Neural progenitor cell (in vitro differentiated cells): ENCODE measurements around the gene TIAM1. TPM values are rescaled to one million over a fixed set of nuclear protein-coding genes. Genes with fewer than 3 reads are reported as not detected.

Experiments
- DNase-seq: peaks from one replicate; pipeline ENCODE4 v3.0.0-alpha.2; 2016; ENCODE audit warnings: low spot score
- H2AFZ ChIP-seq: fragments of 200-600 bp; sonication (generic); replicated peaks from 2 replicates; pipeline ENCODE4 v1.6.1; 2016; ENCODE audit warnings: antibody characterized with exemption
- H3F3A ChIP-seq: fragments of 200-600 bp; sonication (generic); 2 replicates; pipeline ENCODE4 v1.6.1; 2016; ENCODE audit warnings: antibody characterized with exemption, low read depth
- H3K27ac ChIP-seq: fragments of 200-600 bp; sonication (generic); 2 replicates; pipeline ENCODE4 v1.5.1; 2016; ENCODE audit warnings: mild to moderate bottlenecking
- H3K27me3 ChIP-seq: fragments of 200-600 bp; sonication (generic); 2 replicates; pipeline ENCODE4 v1.6.1; 2016; ENCODE audit warnings: mild to moderate bottlenecking, moderate library complexity
- H3K36me3 ChIP-seq: fragments of 200-600 bp; sonication (generic); 2 replicates; pipeline ENCODE4 v1.5.1; 2016
- H3K4me1 ChIP-seq: fragments of 200-600 bp; sonication (generic); 2 replicates; pipeline ENCODE4 v1.6.1; 2016; ENCODE audit warnings: mixed run types
- H3K4me2 ChIP-seq: fragments of 200-600 bp; sonication (generic); 2 replicates; pipeline ENCODE4 v1.6.1; 2016
- H3K4me3 ChIP-seq: fragments of 200-600 bp; sonication (generic); 2 replicates; pipeline ENCODE4 v1.5.1; 2016
- H3K79me2 ChIP-seq: fragments of 200-600 bp; sonication (generic); 2 replicates; pipeline ENCODE4 v1.6.1; 2016; ENCODE audit warnings: low read depth
- H3K9ac ChIP-seq: fragments of 200-600 bp; sonication (generic); 2 replicates; pipeline ENCODE4 v1.6.1; 2016
- H3K9me3 ChIP-seq: fragments of 200-600 bp; sonication (generic); 2 replicates; pipeline ENCODE4 v1.5.1; 2016; ENCODE audit warnings: low read depth
- H4K20me1 ChIP-seq: fragments of 200-600 bp; sonication (generic); 2 replicates; pipeline ENCODE4 v1.6.1; 2016; ENCODE audit warnings: low read depth
- H3K27ac Mint-ChIP-seq: 3 replicates; pipeline ENCODE4 v1.8.0; 2021; ENCODE audit warnings: mixed read lengths
- H3K27me3 Mint-ChIP-seq: 2 replicates; pipeline ENCODE4 v1.8.0; 2022; ENCODE audit warnings: low read depth, mild to moderate bottlenecking, inconsistent platforms, moderate library complexity, mixed read lengths; ENCODE audit not compliant: insufficient read depth
- H3K36me3 Mint-ChIP-seq: 3 replicates; pipeline ENCODE4 v1.8.0; 2021; ENCODE audit warnings: mixed read lengths
- H3K4me1 Mint-ChIP-seq: 3 replicates; pipeline ENCODE4 v1.8.0; 2021; ENCODE audit warnings: mixed read lengths
- H3K4me3 Mint-ChIP-seq: 3 replicates; pipeline ENCODE4 v1.8.0; 2021; ENCODE audit warnings: mild to moderate bottlenecking, moderate library complexity, mixed read lengths
- H3K9me3 Mint-ChIP-seq: 3 replicates; pipeline ENCODE4 v1.8.0; 2020; ENCODE audit warnings: mixed read lengths
- EZH2 ChIP-seq: fragments of 200-600 bp; sonication (generic); IDR thresholded peaks from 2 replicates; pipeline ENCODE4 v1.6.1; 2017; ENCODE audit warnings: antibody characterized with exemption, mild to moderate bottlenecking, moderate library complexity
- EZH2phosphoT487 ChIP-seq: fragments of 200-600 bp; sonication (generic); IDR thresholded peaks from 2 replicates; pipeline ENCODE4 v1.6.1; 2017; ENCODE audit warnings: antibody characterized with exemption
- total RNA-seq: library from RNA; depleted of rRNA; stranded (reverse); fragments of >200 nt; gene quantifications from 2 replicates; pipeline ENCODE4 v1.2.3, GENCODE V29; 2015; ENCODE audit warnings: low replicate concordance
- TF ChIP-seq, protein P1 (sequence below): fragments of 200-600 bp; sonication (generic); IDR thresholded peaks from 2 replicates; pipeline ENCODE4 v1.5.1; 2017; ENCODE audit warnings: antibody characterized with exemption, mild to moderate bottlenecking

TIAM1 gene
- total RNA-seq, 1 donor from 2014 or later, result 27.2 TPM

DNA sequence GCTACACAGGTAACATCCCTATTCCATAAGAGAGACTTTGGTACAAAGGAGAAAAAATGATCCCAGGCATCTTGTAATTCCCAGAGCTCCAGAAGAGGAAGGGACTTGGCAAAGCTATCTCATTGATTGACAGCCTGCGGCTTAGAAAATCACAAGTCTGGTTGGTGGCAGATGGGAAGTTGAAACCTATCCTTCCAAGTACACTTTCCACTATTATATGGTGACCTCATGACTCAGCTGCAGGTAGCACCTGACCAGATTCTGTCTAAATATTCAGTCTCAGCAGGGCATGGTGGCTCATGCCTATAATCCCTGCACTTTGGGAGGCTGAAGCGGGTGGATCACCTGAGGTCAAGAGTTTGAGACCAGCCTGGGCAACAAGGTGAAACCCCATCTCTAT, 89.9 kb downstream of the TIAM1 start:
- peaks cover 2% of the 10 kb centered on the region for H3K9me3 Mint-ChIP-seq
- TF ChIP-seq, protein P1, sequence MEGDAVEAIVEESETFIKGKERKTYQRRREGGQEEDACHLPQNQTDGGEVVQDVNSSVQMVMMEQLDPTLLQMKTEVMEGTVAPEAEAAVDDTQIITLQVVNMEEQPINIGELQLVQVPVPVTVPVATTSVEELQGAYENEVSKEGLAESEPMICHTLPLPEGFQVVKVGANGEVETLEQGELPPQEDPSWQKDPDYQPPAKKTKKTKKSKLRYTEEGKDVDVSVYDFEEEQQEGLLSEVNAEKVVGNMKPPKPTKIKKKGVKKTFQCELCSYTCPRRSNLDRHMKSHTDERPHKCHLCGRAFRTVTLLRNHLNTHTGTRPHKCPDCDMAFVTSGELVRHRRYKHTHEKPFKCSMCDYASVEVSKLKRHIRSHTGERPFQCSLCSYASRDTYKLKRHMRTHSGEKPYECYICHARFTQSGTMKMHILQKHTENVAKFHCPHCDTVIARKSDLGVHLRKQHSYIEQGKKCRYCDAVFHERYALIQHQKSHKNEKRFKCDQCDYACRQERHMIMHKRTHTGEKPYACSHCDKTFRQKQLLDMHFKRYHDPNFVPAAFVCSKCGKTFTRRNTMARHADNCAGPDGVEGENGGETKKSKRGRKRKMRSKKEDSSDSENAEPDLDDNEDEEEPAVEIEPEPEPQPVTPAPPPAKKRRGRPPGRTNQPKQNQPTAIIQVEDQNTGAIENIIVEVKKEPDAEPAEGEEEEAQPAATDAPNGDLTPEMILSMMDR, result no peak
- TF ChIP-seq EZH2phosphoT487 (no peak), EZH2 (no peak)
- peaks cover 17% of the 10 kb centered on the region for H3K36me3 Mint-ChIP-seq
- peaks cover 10% of the 10 kb centered on the region for H3K27me3 Mint-ChIP-seq
- Histone ChIP-seq H4K20me1 (peaks cover 24% of the 10 kb centered on the region), H3K4me2 (no peak overlapping the region), H3K9ac (no peak overlapping the region), H3K4me1 (peaks cover 37% of the 10 kb centered on the region), H3K4me3 (no peak overlapping the region), H3K79me2 (no peaks in the 10 kb centered on the region), H3K27me3 (no peaks in the 10 kb centered on the region), H2AFZ (no peak overlapping the region), H3F3A (peaks cover 21% of the 10 kb centered on the region), H3K27ac (no peak overlapping the region), H3K36me3 (no peaks in the 10 kb centered on the region), H3K9me3 (no peaks in the 10 kb centered on the region)
- no peak for DNase-seq
- peaks cover 25% of the 10 kb centered on the region for H3K4me1 Mint-ChIP-seq
- no peak overlapping the region for H3K27ac Mint-ChIP-seq
- no peak overlapping the region for H3K4me3 Mint-ChIP-seq

DNA sequence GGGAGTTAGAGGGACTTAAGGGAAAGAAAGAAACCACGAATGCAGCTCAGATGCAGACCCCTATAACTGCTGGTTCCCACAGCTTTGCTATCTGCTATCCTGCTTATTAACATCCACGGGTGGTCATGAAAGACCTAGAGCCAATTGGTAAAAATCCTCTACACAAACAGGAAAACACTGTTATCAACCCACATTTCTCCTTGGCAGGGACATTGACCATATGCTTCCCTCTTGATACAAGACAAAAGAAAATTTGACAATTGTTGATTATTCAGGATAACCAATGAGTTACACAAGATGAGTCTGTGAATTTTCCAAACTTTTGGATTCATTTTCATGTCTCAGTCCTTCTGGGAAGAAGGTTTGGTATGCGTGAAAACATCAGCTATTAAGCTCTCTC, 90.4 kb downstream of the TIAM1 start:
- peaks cover 25% of the 10 kb centered on the region for H3K4me1 Mint-ChIP-seq
- Histone ChIP-seq H3K9ac (no peak overlapping the region), H3K9me3 (no peaks in the 10 kb centered on the region), H3K4me1 (peaks cover 37% of the 10 kb centered on the region), H3K4me2 (peak overlapping the region; percentile 52), H3K27ac (no peak overlapping the region), H3F3A (peaks cover 21% of the 10 kb centered on the region), H2AFZ (no peak overlapping the region), H4K20me1 (peaks cover 24% of the 10 kb centered on the region), H3K79me2 (no peaks in the 10 kb centered on the region), H3K27me3 (no peaks in the 10 kb centered on the region), H3K4me3 (no peak overlapping the region), H3K36me3 (no peaks in the 10 kb centered on the region)
- H3K27ac Mint-ChIP-seq, result no peak overlapping the region
- H3K9me3 Mint-ChIP-seq, result peaks cover 2% of the 10 kb centered on the region
- no peak for DNase-seq
- no peak overlapping the region for H3K4me3 Mint-ChIP-seq
- H3K27me3 Mint-ChIP-seq, result peaks cover 9% of the 10 kb centered on the region
- peaks cover 22% of the 10 kb centered on the region for H3K36me3 Mint-ChIP-seq
- no peak for TF ChIP-seq EZH2phosphoT487

DNA sequence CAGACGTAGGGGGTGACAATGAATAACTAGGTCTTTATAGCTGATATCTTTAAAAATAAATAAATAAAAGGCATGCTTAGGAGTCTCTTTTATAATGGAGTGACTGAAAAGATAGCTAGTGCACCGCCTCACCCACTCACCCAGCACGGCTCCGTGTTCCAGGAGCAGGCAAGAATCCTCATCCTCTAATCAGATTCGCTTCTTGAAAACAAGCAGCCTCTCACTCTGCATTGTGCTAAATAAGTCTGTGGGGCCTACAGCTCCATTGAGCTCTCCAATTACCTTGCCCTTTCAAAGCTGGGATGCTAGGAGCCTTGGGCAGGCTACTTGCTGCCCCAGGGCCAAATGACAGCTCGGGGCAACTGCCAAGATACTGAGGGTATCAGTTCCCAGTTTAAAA, 91.5 kb downstream of the TIAM1 start:
- H3K27ac Mint-ChIP-seq, result no peak overlapping the region
- no peak overlapping the region for H3K4me3 Mint-ChIP-seq
- peaks cover 25% of the 10 kb centered on the region for H3K4me1 Mint-ChIP-seq
- DNase-seq, result peak; percentile 72
- Histone ChIP-seq H3K4me1 (peaks cover 37% of the 10 kb centered on the region), H3F3A (peaks cover 21% of the 10 kb centered on the region), H4K20me1 (peaks cover 24% of the 10 kb centered on the region), H3K9me3 (no peaks in the 10 kb centered on the region), H3K27ac (peak overlapping the region; percentile 61), H3K79me2 (no peaks in the 10 kb centered on the region), H3K36me3 (no peaks in the 10 kb centered on the region), H3K4me2 (peak overlapping the region; percentile 54), H3K27me3 (no peaks in the 10 kb centered on the region), H3K4me3 (no peak overlapping the region), H2AFZ (no peak overlapping the region), H3K9ac (no peak overlapping the region)
- peaks cover 11% of the 10 kb centered on the region for H3K27me3 Mint-ChIP-seq
- H3K36me3 Mint-ChIP-seq, result peaks cover 24% of the 10 kb centered on the region
- TF ChIP-seq EZH2, result no peak
- TF ChIP-seq, protein P1, result no peak
- TF ChIP-seq EZH2phosphoT487, result no peak
- H3K9me3 Mint-ChIP-seq, result peaks cover 2% of the 10 kb centered on the region

DNA sequence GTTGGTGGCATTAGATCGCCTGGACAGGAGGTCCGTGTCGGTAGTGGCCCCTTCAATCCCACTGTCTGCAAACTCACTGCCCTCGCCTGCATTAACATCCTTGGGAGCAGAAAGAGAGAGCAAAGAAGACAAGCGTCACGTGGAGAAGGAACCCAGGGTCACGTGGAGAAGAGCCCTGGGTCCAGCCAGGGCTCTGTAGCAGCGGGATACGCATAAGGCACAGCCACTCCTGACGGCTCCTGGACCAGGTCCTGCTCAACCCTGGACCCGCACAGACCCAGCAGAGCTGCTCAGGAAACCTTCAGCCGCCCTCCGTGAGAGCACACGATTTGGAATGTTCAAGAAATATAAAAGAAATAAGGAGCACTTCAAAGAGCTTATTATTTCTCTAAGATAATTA, 92.0 kb downstream of the TIAM1 start:
- Mint-ChIP-seq H3K9me3 (no peaks in the 10 kb centered on the region), H3K4me3 (no peak overlapping the region), H3K36me3 (peaks cover 24% of the 10 kb centered on the region), H3K27me3 (peaks cover 11% of the 10 kb centered on the region), H3K27ac (no peak overlapping the region), H3K4me1 (peaks cover 22% of the 10 kb centered on the region)
- Histone ChIP-seq H3K27ac (peak overlapping the region; percentile 61), H3K9ac (no peak overlapping the region), H3K36me3 (no peaks in the 10 kb centered on the region), H3K4me1 (peaks cover 36% of the 10 kb centered on the region), H3F3A (peaks cover 21% of the 10 kb centered on the region), H3K4me3 (no peak overlapping the region), H3K79me2 (no peaks in the 10 kb centered on the region), H2AFZ (no peak overlapping the region), H3K4me2 (peak overlapping the region; percentile 54), H3K27me3 (no peaks in the 10 kb centered on the region), H4K20me1 (peaks cover 24% of the 10 kb centered on the region), H3K9me3 (no peaks in the 10 kb centered on the region)
- DNase-seq, result no peak
- TF ChIP-seq EZH2 (no peak), EZH2phosphoT487 (no peak)
- TF ChIP-seq, protein P1, result no peak
